Superior temporal gyrus (tissue), 1 donor: ENCODE results near the gene NPR2.

Experiments
- DNase-seq: peaks from one replicate; pipeline ENCODE4 v3.0.0-alpha.2; 2016; ENCODE audit errors: extremely low spot score

The NPR2 gene

DNA sequence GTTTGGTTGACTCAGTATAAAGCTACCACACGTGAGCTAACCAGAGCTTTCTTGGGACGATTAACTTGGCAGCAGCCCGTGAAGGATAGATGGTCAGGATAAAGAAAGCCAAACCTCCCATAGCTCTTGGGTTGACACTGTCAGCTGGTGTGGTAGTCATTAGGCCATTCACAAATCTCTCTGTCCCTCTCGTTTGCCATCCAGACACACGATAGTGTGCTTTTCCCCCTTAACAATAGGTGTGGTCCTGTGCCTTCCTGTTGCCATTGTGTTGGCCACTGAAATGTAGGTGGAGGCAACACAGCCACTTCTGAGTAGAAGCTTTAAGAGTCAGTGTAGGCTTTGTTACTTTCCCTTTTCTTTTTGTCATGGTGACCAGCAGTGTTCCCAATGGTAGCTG, 67.1 kb downstream of the NPR2 start:
- DNase-seq = no peak
